Body of pancreas (tissue), 4 donors: ENCODE results near the gene TTC7B. TPM values are rescaled to one million over a fixed set of nuclear protein-coding genes. Genes with fewer than 3 reads are reported as not detected.

Experiments used
- ATAC-seq: fragments of 150-250 bp; one replicate; pipeline ENCODE4 v1.9.1; 2016
- DNase-seq, 4 donors: peaks; one replicate each; pipeline ENCODE4 v3.0.0-alpha.2; 2019
- H3K27ac ChIP-seq, 4 donors: fragments of 200-600 bp; sonication (generic); 1 replicate in 3 of 4; 2 replicates in 1 of 4; pipeline versions ENCODE4 v1.5.1 to v1.6.1; 2016 to 2019; ENCODE audit warnings: mild to moderate bottlenecking in 1 of 4, mixed read lengths in 1 of 4, moderate library complexity in 1 of 4
- H3K27me3 ChIP-seq, 2 donors: fragments of 200-600 bp; sonication (generic); one replicate each; pipeline ENCODE4 v1.6.0; 2016; ENCODE audit warnings: mild to moderate bottlenecking in 1 of 2
- H3K36me3 ChIP-seq, 2 donors: fragments of 200-600 bp; sonication (generic); replicated peaks in 1 of 2; 2 replicates each; pipeline ENCODE4 v1.5.1; 2016; ENCODE audit warnings: low read depth in 2 of 2; ENCODE audit not compliant: insufficient read depth in 1 of 2
- H3K4me1 ChIP-seq: fragments of 200-600 bp; sonication (generic); one replicate; pipeline ENCODE4 v1.6.0; 2016
- H3K4me3 ChIP-seq, 2 donors: fragments of 200-600 bp; sonication (generic); 1 replicate in 1 of 2; 2 replicates in 1 of 2; pipeline ENCODE4 v1.5.1; 2016 to 2019
- H3K9me3 ChIP-seq, 3 donors: fragments of 200-600 bp; sonication (generic); 1 replicate in 2 of 3; 2 replicates in 1 of 3; pipeline ENCODE4 v1.5.1; 2016
- POLR2A ChIP-seq, 3 donors: fragments of 450-650 bp; IDR thresholded peaks; one replicate each; pipeline ENCODE4 v1.6.1; 2016; ENCODE audit warnings: antibody characterized with exemption in 3 of 3, mild to moderate bottlenecking in 2 of 3
- WGBS, 2 donors: methylation state at CpG; one replicate each; pipeline ENCODE4 v1.1.5; 2017; 5-methylcytosine and 5-hydroxymethylcytosine counted together
- intact Hi-C: fragments of 100-400 bp; cut with DNase I; formaldehyde crosslinking; loops from one replicate; pipeline ENCODE4 v1.15.1; 2023
- total RNA-seq, 2 donors: library from RNA; depleted of rRNA; stranded (reverse); fragments of >200 nt; gene quantifications; one replicate each; pipeline ENCODE4 v1.1.0, GENCODE V29; 2016
- TF ChIP-seq, protein P1 (sequence below), 7 experiments: fragments of 450-650 bp in 4 of 7; fragments of 200-600 bp in 3 of 7; sonication (generic) in 3 of 7; IDR thresholded peaks; one replicate each; pipeline ENCODE4 v1.5.1; 2016 to 2019; ENCODE audit warnings: antibody characterized with exemption in 7 of 7

Gene TTC7B
- total RNA-seq, 2 donors from 2014 or later: 15.3 to 44.2 TPM

DNA sequence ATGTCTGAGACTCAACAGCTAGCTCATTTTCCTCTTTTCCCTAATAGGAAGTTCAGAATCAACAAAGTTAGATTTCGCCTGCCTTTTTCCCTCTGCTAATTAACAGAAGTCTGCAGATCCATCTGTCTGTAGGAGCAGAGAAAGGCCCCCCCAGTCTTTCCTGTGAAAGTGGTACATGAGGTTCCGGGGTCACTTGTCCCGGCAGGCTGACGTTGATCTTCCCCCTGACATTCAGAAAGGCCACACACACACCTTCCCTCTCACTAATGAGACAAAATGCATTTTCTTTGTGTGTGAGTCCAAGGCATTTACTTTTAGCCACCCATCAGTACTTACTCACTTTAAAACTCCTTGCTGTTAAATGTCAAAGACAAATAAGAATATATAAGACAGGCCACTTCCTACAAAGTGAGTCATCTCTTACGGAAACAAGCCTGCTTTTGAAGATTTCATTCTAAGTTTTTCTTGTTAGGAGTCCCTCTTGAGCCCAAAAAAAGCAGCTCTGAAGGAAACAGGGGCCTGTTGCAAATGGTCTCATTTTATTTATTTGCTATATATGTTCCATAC, 138.7 kb downstream of the TTC7B start:
- WGBS, 2 donors: 74 to 88% methylated on average over 5 of the region's 5 CpGs
- ATAC-seq (no peak), DNase-seq (no peak)
- Histone ChIP-seq H3K9me3 (no peaks in the 10 kb centered on the region), H3K4me3 (no peak overlapping the region), H3K27ac (no peak overlapping the region), H3K4me1 (no peaks in the 10 kb centered on the region), H3K27me3 (no peaks in the 10 kb centered on the region), H3K36me3 (peaks cover 0 to 4% of the 10 kb centered on the region in 2 donors)
- no peak for TF ChIP-seq POLR2A (IDR thresholded peaks at IDR 0.05)
- TF ChIP-seq, protein P1, sequence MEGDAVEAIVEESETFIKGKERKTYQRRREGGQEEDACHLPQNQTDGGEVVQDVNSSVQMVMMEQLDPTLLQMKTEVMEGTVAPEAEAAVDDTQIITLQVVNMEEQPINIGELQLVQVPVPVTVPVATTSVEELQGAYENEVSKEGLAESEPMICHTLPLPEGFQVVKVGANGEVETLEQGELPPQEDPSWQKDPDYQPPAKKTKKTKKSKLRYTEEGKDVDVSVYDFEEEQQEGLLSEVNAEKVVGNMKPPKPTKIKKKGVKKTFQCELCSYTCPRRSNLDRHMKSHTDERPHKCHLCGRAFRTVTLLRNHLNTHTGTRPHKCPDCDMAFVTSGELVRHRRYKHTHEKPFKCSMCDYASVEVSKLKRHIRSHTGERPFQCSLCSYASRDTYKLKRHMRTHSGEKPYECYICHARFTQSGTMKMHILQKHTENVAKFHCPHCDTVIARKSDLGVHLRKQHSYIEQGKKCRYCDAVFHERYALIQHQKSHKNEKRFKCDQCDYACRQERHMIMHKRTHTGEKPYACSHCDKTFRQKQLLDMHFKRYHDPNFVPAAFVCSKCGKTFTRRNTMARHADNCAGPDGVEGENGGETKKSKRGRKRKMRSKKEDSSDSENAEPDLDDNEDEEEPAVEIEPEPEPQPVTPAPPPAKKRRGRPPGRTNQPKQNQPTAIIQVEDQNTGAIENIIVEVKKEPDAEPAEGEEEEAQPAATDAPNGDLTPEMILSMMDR (IDR thresholded peaks at IDR 0.05): no peak
- intact Hi-C loops: no loop called here

DNA sequence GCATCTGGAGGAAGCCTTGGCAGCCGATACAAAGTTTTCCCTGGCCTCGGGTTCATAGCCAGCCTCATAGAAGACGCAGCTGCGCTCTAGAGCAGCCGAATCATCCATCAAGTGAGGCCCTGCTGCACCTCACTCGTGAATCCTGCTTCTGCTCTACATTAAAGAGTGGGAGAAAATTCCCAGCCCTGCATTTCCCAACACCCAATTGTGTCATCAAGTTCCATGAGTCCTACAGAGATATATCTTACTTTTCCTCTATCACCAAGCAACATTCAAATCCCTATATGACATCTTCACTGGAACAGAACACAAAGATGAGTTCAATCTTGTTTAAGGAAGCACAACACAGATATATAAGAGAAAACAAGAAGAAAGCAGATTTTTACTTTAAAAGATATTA, 139.3 kb downstream of the TTC7B start:
- Histone ChIP-seq H3K36me3 (peaks cover 0 to 4% of the 10 kb centered on the region in 2 donors), H3K4me3 (no peak overlapping the region), H3K27me3 (no peaks in the 10 kb centered on the region), H3K4me1 (no peaks in the 10 kb centered on the region), H3K9me3 (no peaks in the 10 kb centered on the region), H3K27ac (no peak overlapping the region)
- no peak for TF ChIP-seq POLR2A (IDR thresholded peaks at IDR 0.05)
- TF ChIP-seq, protein P1 (IDR thresholded peaks at IDR 0.05): no peak
- intact Hi-C loops: no loop called here
- ATAC-seq: no peak
- 84 to 91% methylated on average over 6 of the region's 6 CpGs for WGBS, 2 donors
- DNase-seq: no peak

DNA sequence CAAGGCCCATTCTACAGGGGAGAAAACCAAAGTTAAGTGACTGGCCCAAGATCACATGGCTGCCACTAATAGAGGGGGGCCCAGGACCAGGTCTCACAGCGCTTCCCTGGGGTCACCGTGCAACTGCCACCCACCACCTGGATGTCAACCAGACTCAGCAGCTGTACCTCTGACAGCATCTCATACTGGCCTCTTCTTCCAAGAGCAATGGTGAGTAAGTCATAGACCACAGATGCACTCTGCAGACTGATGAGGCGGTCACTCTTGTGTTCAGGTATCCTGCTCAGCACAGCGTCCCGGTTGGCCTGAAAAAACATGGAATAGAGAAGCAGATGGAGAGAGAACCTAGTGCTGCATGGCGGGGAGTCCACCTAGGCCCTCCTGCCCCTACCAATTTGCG, 139.9 kb downstream of the TTC7B start:
- Histone ChIP-seq H3K27me3 (no peaks in the 10 kb centered on the region), H3K4me1 (no peaks in the 10 kb centered on the region), H3K27ac (no peak overlapping the region), H3K4me3 (no peak overlapping the region), H3K36me3 (peaks cover 0 to 4% of the 10 kb centered on the region in 2 donors), H3K9me3 (no peaks in the 10 kb centered on the region)
- intact Hi-C loops: no loop called here
- WGBS, 2 donors: 89 to 97% methylated on average over 7 of the region's 7 CpGs
- TF ChIP-seq, protein P1 (IDR thresholded peaks at IDR 0.05): no peak
- TF ChIP-seq POLR2A (IDR thresholded peaks at IDR 0.05): no peak
- no peak for DNase-seq
- no peak for ATAC-seq

DNA sequence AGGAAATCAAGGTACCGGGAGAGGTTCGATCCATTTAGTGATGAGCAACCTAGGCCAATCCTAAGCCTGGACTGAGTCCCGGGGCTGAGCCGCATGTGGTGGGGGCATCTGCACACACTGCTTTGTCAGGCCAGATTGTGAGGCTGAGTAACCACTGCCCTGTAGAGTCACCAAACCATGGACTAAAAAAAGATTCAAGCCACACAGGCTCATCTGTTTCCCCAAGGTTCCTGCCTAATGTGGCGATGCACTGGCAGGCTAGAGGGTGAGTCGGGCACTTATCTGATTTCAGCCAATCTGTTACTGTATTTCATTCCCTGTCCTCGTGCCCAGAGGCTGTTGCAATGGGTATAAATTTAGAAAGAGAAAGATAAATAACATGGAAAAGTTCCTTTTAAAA, 140.8 kb downstream of the TTC7B start:
- DNase-seq: peak in 1 of 4 donors; percentile 42
- no peaks in the 10 kb centered on the region for H3K4me1 ChIP-seq
- H3K27me3 ChIP-seq: no peaks in the 10 kb centered on the region
- WGBS, 2 donors: 83 to 90% methylated on average over 7 of the region's 7 CpGs
- peak; percentile 24 for ATAC-seq
- intact Hi-C loops: no loop called here
- no peak for TF ChIP-seq POLR2A (IDR thresholded peaks at IDR 0.05)
- TF ChIP-seq, protein P1 (IDR thresholded peaks at IDR 0.05): no peak
- H3K27ac ChIP-seq: no peak overlapping the region
- peaks cover 0 to 4% of the 10 kb centered on the region in 2 donors for H3K36me3 ChIP-seq
- no peak overlapping the region for H3K4me3 ChIP-seq
- H3K9me3 ChIP-seq: no peaks in the 10 kb centered on the region

DNA sequence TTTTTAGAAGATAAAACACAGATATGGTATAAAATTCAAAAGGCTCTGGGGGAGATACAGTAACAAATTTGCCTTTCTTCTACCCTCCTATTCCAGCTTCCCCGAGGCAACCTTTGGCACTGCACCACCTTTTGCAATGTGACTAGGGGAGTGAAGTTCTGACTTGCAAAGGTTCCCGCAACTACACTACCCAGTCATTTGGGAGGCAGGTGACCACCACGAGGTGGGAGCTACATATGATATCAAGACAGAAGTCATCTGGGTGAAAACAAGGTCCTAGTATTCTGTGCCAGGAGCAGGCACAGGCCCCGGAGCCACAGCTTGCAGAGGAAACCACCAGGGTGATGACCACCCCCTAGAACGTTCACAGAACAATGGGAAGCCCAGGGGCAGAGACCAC, 141.5 kb downstream of the TTC7B start:
- Histone ChIP-seq H3K4me1 (no peaks in the 10 kb centered on the region), H3K27me3 (no peaks in the 10 kb centered on the region), H3K27ac (no peak overlapping the region), H3K9me3 (no peaks in the 10 kb centered on the region), H3K4me3 (no peak overlapping the region), H3K36me3 (peaks cover 0 to 4% of the 10 kb centered on the region in 2 donors)
- ATAC-seq: no peak
- DNase-seq: no peak
- intact Hi-C loops: no loop called here
- TF ChIP-seq, protein P1 (IDR thresholded peaks at IDR 0.05): no peak
- TF ChIP-seq POLR2A (IDR thresholded peaks at IDR 0.05): no peak
- WGBS, 2 donors: 70 to 94% methylated on average over 5 of the region's 5 CpGs
